ENCODE data around the gene MAD1L1.

DNA sequence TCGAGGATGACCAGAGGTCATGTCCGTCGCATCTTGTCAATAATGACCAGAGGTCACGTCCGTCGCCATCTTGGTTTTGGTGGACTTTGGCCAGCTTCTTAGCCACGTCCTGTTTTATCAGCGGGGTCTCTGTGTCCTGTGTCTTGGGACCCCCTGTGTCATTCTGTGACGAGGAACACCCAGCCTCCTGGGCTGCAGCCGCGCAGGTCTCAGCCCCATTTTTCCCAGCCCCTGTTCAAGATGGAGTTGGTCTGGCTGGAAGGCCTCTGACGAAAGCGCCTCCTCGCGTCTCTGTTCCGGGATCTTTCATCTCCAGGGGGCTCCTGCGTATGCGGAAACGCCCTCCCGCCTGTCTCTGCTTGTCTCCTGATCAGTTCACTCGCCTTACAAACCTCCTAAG lies 428.4 kb downstream of the MAD1L1 start:
- TF ChIP-seq ZNF883 (CRISPR knock-in tag; IDR thresholded peaks at IDR 0.05; ENCODE audit: not compliant biosample characterization) (no peak), MXI1 (IDR thresholded peaks at IDR 0.05; ENCODE audit: borderline replicate concordance, low read depth, low read length) (no peak), ISX (CRISPR knock-in tag; conservative IDR thresholded peaks at IDR 0.05) (no peak), ELF1 (CRISPR knock-in tag; IDR thresholded peaks at IDR 0.05) (no peak), CREB1 (IDR thresholded peaks at IDR 0.05) (no peak), CREB1 (CRISPR knock-in tag; IDR thresholded peaks at IDR 0.05) (no peak), CTCF (CRISPR knock-in tag; IDR thresholded peaks at IDR 0.05) (no peak), ZNF777 (CRISPR knock-in tag; IDR thresholded peaks at IDR 0.05) (no peak), CENPBD1 (CRISPR knock-in tag; IDR thresholded peaks at IDR 0.05; ENCODE audit: borderline replicate concordance, low read depth) (no peak), MAFK (conservative IDR thresholded peaks at IDR 0.05 in 1 of 2, IDR thresholded peaks at IDR 0.05 in 1 of 2; ENCODE audit: low read length in 2 of 2) (no peak), RBFOX2 (IDR thresholded peaks at IDR 0.05; ENCODE audit: low read depth, low read length) (no peak)
- TF ChIP-seq, protein P1, sequence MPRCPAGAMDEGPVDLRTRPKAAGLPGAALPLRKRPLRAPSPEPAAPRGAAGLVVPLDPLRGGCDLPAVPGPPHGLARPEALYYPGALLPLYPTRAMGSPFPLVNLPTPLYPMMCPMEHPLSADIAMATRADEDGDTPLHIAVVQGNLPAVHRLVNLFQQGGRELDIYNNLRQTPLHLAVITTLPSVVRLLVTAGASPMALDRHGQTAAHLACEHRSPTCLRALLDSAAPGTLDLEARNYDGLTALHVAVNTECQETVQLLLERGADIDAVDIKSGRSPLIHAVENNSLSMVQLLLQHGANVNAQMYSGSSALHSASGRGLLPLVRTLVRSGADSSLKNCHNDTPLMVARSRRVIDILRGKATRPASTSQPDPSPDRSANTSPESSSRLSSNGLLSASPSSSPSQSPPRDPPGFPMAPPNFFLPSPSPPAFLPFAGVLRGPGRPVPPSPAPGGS (CRISPR knock-in tag; IDR thresholded peaks at IDR 0.05), result no peak

Measured in HepG2 (cell line).